OCI-LY3 (cell line): ENCODE results near the gene SH3PXD2A.

Experiments used
- H2AFZ ChIP-seq: fragments of 200-600, 300-600 bp; shearing (Covaris generic); 2 replicates; pipeline ENCODE4 v1.6.0; 2014; ENCODE audit warnings: antibody characterized with exemption, low read depth, low read length
- H3K27ac ChIP-seq: fragments of 200-600, 300-600 bp; sonication (generic); 2 replicates; pipeline ENCODE4 v1.5.1; 2014; ENCODE audit warnings: mild to moderate bottlenecking, low read length, moderate library complexity, mixed read lengths
- H3K27me3 ChIP-seq: fragments of 200-600, 300-600 bp; sonication (generic); 2 replicates; pipeline ENCODE4 v1.6.1; 2014; ENCODE audit warnings: low read depth, low read length, mixed read lengths
- H3K36me3 ChIP-seq: fragments of 200-600, 300-600 bp; sonication (generic); replicated peaks from 2 replicates; pipeline ENCODE3; 2014; ENCODE audit warnings: low read depth, low read length, mixed read lengths
- H3K4me1 ChIP-seq: fragments of 300-600, 200-600 bp; sonication (generic); 2 replicates; pipeline ENCODE4 v1.6.1; 2014; ENCODE audit warnings: low read length, mixed read lengths
- H3K4me2 ChIP-seq: fragments of 200-600, 300-600 bp; sonication (generic); 2 replicates; pipeline ENCODE4 v1.6.1; 2014; ENCODE audit warnings: low read length, mixed read lengths
- H3K4me3 ChIP-seq: fragments of 300-600, 200-600 bp; sonication (generic); 2 replicates; pipeline ENCODE4 v1.5.1; 2014; ENCODE audit warnings: antibody characterized with exemption, mild to moderate bottlenecking, low read length, moderate library complexity
- H3K79me2 ChIP-seq: fragments of 300-600, 200-600 bp; shearing (Covaris generic); 2 replicates; pipeline ENCODE4 v1.6.1; 2014; ENCODE audit warnings: mild to moderate bottlenecking, low read length, mixed read lengths
- H3K9ac ChIP-seq: fragments of 300-600, 200-600 bp; shearing (Covaris generic); 2 replicates; pipeline ENCODE4 v1.6.0; 2014; ENCODE audit warnings: mild to moderate bottlenecking, low read length, moderate library complexity
- H3K9me3 ChIP-seq: fragments of 200-600, 300-600 bp; shearing (Covaris generic); 2 replicates; pipeline ENCODE4 v1.6.1; 2014; ENCODE audit warnings: low read length, mixed read lengths; ENCODE audit not compliant: insufficient read depth
- H4K20me1 ChIP-seq: fragments of 200-600, 300-600 bp; sonication (generic); 2 replicates; pipeline ENCODE4 v1.6.1; 2016; ENCODE audit warnings: low read length, mixed read lengths; ENCODE audit not compliant: insufficient read depth
- CTCF ChIP-seq: fragments of 200-600, 300-600 bp; sonication (generic); IDR thresholded peaks from 2 replicates; pipeline ENCODE4 v1.5.1; 2014; ENCODE audit warnings: antibody characterized with exemption, low read length, low read depth
- EZH2phosphoT487 ChIP-seq: fragments of 200-600 bp; shearing (Covaris generic); IDR thresholded peaks from 2 replicates; pipeline ENCODE4 v1.6.1; 2018; ENCODE audit warnings: antibody characterized with exemption, mixed run types, low read depth

Gene SH3PXD2A

DNA sequence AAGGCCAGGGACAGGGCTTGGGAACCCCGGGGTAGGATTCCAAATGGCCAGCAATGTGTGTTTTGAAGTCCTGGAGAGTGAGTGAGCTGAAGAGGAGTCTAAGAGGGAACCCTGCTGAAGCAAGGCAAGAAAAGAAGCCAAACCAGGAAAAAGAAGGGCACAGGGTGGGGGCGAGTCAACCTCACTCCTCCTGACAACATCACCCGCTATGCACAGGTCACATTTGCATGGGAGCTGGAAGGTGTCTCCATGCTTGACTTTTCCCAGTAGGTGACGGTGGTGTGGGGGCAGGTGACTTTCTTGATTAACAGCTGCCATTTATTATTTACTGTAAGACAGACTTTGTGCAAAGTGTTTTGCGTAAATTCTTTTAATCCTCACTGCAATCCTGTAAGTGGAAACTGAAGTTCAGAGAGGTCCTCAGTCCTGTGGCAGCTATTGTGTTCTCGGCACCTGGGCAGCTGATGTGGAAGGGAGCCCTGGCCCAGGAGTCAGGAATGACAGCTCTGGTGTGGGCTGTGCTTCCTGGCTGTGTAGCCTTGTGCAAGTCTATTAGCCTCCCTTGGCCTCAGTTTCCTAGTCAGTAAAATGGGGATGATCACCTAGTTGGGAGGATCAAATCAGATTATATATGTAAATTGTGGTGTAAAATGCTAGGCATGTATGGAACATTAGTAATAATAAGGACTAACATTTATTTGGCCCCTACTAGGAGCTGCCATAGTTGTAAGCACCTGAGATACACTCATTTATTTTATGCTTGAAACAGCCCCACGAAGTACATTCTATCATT lies 90.9 kb downstream of the SH3PXD2A start:
- TF ChIP-seq CTCF: no peak
- no peak for TF ChIP-seq EZH2phosphoT487
- peak overlapping the region; percentile 71; the same call in 1 of the 2 replicates for H2AFZ ChIP-seq
- H3K4me3 ChIP-seq: no peak overlapping the region
- H3K9me3 ChIP-seq: no peaks in the 10 kb centered on the region
- no peak overlapping the region for H3K4me2 ChIP-seq
- no peaks in the 10 kb centered on the region for H3K27me3 ChIP-seq
- H3K79me2 ChIP-seq: no peaks in the 10 kb centered on the region
- peaks cover 19% of the 10 kb centered on the region for H3K4me1 ChIP-seq
- H3K36me3 ChIP-seq: no peaks in the 10 kb centered on the region
- no peak overlapping the region for H3K27ac ChIP-seq
- no peak overlapping the region for H3K9ac ChIP-seq
- no peaks in the 10 kb centered on the region for H4K20me1 ChIP-seq

DNA sequence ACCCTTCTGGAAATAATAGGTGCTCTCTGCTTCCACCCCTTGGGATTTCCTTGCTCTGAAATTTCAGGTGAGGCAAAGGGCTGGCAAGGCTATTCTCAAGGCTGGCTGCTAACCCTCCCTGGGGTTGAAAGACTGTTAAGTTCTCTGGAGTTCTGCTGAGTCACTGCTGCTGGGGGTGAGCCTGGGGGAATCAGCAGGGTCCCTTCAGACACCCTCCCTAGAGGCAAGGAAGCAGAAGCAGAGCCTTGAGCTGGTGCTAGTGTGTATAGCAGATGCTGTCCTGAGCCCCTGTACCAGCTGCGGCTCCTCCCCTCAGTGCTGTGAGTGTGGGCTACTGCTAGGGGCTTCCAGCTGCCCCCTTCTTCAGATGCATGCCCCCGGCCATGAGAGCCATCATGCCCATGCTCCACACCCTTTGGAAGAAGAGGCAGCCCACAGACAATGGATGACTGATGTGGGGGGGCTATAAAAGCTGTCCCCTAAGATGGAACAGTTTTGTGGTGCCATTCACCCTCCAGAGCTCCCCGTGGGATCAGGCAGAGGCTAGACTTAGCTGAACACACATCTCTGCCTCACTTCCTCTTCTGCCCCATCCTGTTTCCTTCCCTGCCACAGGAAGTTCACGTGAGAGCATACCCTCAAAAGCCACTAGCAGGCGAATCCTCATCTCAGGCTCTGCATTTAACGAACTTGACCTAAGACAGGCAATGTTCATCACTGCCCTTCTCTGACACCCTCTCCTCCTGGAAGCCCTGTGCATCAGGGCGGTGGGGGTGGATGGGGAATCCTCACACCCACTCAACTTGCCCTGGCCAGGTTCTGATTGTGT lies 91.8 kb downstream of the SH3PXD2A start:
- Histone ChIP-seq H3K27ac (no peak overlapping the region), H3K4me1 (peaks cover 19% of the 10 kb centered on the region), H3K36me3 (no peaks in the 10 kb centered on the region), H2AFZ (peak overlapping the region; percentile 71), H3K27me3 (no peaks in the 10 kb centered on the region), H3K4me2 (peak overlapping the region; percentile 41), H3K79me2 (no peaks in the 10 kb centered on the region), H3K4me3 (0 out of 2 replicates have a peak overlapping the region, but pooled peaks have one; percentile 10), H4K20me1 (no peaks in the 10 kb centered on the region), H3K9ac (no peak overlapping the region), H3K9me3 (no peaks in the 10 kb centered on the region)
- TF ChIP-seq CTCF (no peak), EZH2phosphoT487 (no peak)

DNA sequence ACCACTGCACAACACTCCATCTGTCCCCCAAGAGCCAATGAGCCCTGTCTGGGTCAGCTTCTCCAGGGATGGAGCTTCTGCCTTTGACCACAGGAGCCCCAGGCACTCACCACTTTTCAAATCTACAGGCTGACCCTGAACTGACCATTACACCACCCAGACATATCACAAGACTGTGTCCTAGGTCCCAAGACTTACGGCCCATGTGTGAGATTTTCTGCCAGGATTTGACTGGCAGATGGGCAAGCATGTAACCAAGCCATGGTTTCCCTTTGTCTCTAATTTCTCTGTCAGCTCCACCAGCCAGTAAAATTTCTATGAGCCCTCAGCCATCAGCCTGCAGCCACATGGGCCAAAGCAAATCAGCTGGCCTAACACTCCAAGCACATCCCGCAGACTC lies 92.5 kb downstream of the SH3PXD2A start:
- no peak overlapping the region for H3K27ac ChIP-seq
- H3K36me3 ChIP-seq: no peaks in the 10 kb centered on the region
- H4K20me1 ChIP-seq: no peaks in the 10 kb centered on the region
- H3K27me3 ChIP-seq: no peaks in the 10 kb centered on the region
- TF ChIP-seq EZH2phosphoT487: no peak
- no peak for TF ChIP-seq CTCF
- H3K4me1 ChIP-seq: peaks cover 19% of the 10 kb centered on the region
- H3K4me3 ChIP-seq: no peak overlapping the region
- H3K79me2 ChIP-seq: no peaks in the 10 kb centered on the region
- no peaks in the 10 kb centered on the region for H3K9me3 ChIP-seq
- no peak overlapping the region for H2AFZ ChIP-seq
- H3K9ac ChIP-seq: no peak overlapping the region
- H3K4me2 ChIP-seq: no peak overlapping the region

DNA sequence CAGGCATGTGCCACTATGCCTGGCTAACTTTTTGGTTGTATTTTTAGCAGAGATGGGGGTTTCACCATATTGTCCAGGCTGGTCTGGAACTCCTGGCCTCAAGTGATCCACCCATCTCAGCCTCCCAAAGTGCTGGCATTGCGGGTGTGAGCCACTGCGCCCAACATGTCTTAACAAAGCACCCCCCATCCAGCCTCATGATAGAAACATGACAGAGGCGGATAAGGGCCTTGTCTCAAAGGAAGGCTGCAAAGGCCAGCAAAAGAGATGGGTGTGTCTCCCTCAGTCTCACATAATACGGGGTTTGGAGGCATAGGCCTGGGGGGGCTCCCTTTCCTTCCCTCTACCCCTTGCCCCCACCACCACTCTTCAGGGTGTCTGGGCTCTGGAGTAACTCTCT lies 93.2 kb downstream of the SH3PXD2A start:
- no peaks in the 10 kb centered on the region for H3K9me3 ChIP-seq
- no peak overlapping the region for H2AFZ ChIP-seq
- no peaks in the 10 kb centered on the region for H3K79me2 ChIP-seq
- TF ChIP-seq EZH2phosphoT487: no peak
- no peak for TF ChIP-seq CTCF
- H3K36me3 ChIP-seq: no peaks in the 10 kb centered on the region
- H3K4me1 ChIP-seq: peaks cover 19% of the 10 kb centered on the region
- H3K27ac ChIP-seq: no peak overlapping the region
- H3K9ac ChIP-seq: no peak overlapping the region
- H3K4me3 ChIP-seq: no peak overlapping the region
- no peaks in the 10 kb centered on the region for H4K20me1 ChIP-seq
- H3K4me2 ChIP-seq: no peak overlapping the region
- no peaks in the 10 kb centered on the region for H3K27me3 ChIP-seq
